GM12801 (cell line): ENCODE measurements around the gene MSH3.

Experiments used
- CTCF ChIP-seq: IDR thresholded peaks from one replicate; pipeline ENCODE4 v1.5.1; 2011; ENCODE audit warnings: control low read depth; ENCODE audit not compliant: insufficient read length; ENCODE audit errors: extremely low read depth

The MSH3 gene

GRCh38 chr5:80656425-80656824 is 2.0 kb downstream of the MSH3 start:
- no peak for TF ChIP-seq CTCF

GRCh38 chr5:80659106-80659505 is 4.7 kb downstream of the MSH3 start:
- no peak for TF ChIP-seq CTCF

- no peak for TF ChIP-seq CTCF
Measured at GRCh38 chr5:80662108-80662507, 7.7 kb downstream of the MSH3 start.

- TF ChIP-seq CTCF = no peak
Measured at GRCh38 chr5:80665057-80665456, 10.6 kb downstream of the MSH3 start.

- no peak for TF ChIP-seq CTCF
Measured at GRCh38 chr5:80667384-80667783, 12.9 kb downstream of the MSH3 start.

- no peak for TF ChIP-seq CTCF
Measured at GRCh38 chr5:80668016-80668969, 13.8 kb downstream of the MSH3 start.

GRCh38 chr5:80672140-80672736 is 17.8 kb downstream of the MSH3 start:
- TF ChIP-seq CTCF = peak; percentile 59
